Esophagus muscularis mucosa (tissue), 4 donors: ENCODE results near the gene TMED7.

ENCODE experiments used
- CTCF ChIP-seq, 3 experiments: fragments of 200-600 bp in 2 of 3; fragments of 450-650 bp in 1 of 3; sonication (generic) in 2 of 3; IDR thresholded peaks; one replicate each; pipeline ENCODE4 v1.5.1; 2017 to 2019; ENCODE audit warnings: antibody characterized with exemption in 3 of 3, mild to moderate bottlenecking in 2 of 3, moderate library complexity in 1 of 3
- EP300 ChIP-seq: sonication (generic); formaldehyde crosslinking; IDR thresholded peaks from one replicate; pipeline ENCODE4 v1.6.1; 2017; ENCODE audit warnings: antibody characterized with exemption
- POLR2A ChIP-seq: fragments of 450-650 bp; IDR thresholded peaks from one replicate; pipeline ENCODE4 v1.6.1; 2017; ENCODE audit warnings: antibody characterized with exemption, moderate library complexity, mild to moderate bottlenecking, low read depth

GRCh38 chr5:115577329-115577728 lies 48.5 kb downstream of the TMED7 start:
- TF ChIP-seq CTCF (IDR thresholded peaks at IDR 0.05) (no peak), EP300 (no peak), POLR2A (no peak)
